ENCODE data around the gene PAQR8. TPM values are rescaled to one million over a fixed set of nuclear protein-coding genes. Genes with fewer than 3 reads are reported as not detected.

PAQR8 gene
- total RNA-seq, 1 experiment from 2014 or later, result 0.44 TPM

- Histone ChIP-seq H3K27me3 (ENCODE audit: low read length) (no peaks in the 10 kb centered on the region), H3K4me3 (ENCODE audit: low read length) (no peak overlapping the region), H3F3A (ENCODE audit: low read length, unreplicated experiment) (no peaks in the 10 kb centered on the region), H3K4me1 (ENCODE audit: insufficient read depth, low read length) (peaks cover 35% of the 10 kb centered on the region), H3K9ac (ENCODE audit: low read length) (no peak overlapping the region), H3K4me2 (ENCODE audit: low read length) (no peak overlapping the region), H3K36me3 (ENCODE audit: low read depth, low read length) (no peaks in the 10 kb centered on the region), H3K27ac (ENCODE audit: low read length) (no peak overlapping the region), H3K9me2 (replicated peaks; ENCODE audit: low read length) (no peaks in the 10 kb centered on the region), H3K79me2 (ENCODE audit: low read length) (no peaks in the 10 kb centered on the region), H3K9me3 (ENCODE audit: low read length) (no peaks in the 10 kb centered on the region), H4K20me1 (ENCODE audit: low read length) (no peaks in the 10 kb centered on the region), H2AFZ (ENCODE audit: low read length) (no peak overlapping the region)
- no TSS peak for BruUV-seq (replicated peaks)
- ChIA-PET POLR2A (ENCODE audit: unreplicated experiment) (no interaction called here), CTCF (no interaction called here)
- ATAC-seq (no peak), DNase-seq (no peak)
- intact Hi-C loops (cut with micrococcal nuclease), result no loop called here
- TF ChIP-seq CTCF (conservative IDR thresholded peaks at IDR 0.05; ENCODE audit: low read depth, low read length) (no peak), EZH2phosphoT487 (IDR thresholded peaks at IDR 0.05; ENCODE audit: borderline replicate concordance, low read length) (no peak), EZH2 (IDR thresholded peaks at IDR 0.05; ENCODE audit: low read length, unreplicated experiment) (no peak)
Measured at GRCh38 chr6:52341561-52342260, 20.2 kb upstream of the PAQR8 start.

- H3K27ac ChIP-seq (ENCODE audit: low read length), result no peak overlapping the region
- ChIA-PET CTCF (no interaction called here), POLR2A (ENCODE audit: unreplicated experiment) (no interaction called here)
Measured at GRCh38 chr6:52345311-52345710, 16.6 kb upstream of the PAQR8 start.

More at GRCh38 chr6:52345311-52345710, 16.6 kb upstream of the PAQR8 start:
- no peak overlapping the region for H3K4me2 ChIP-seq (ENCODE audit: low read length)
- DNase-seq (no peak), ATAC-seq (no peak)
- no peaks in the 10 kb centered on the region for H3F3A ChIP-seq (ENCODE audit: low read length, unreplicated experiment)
- no peak overlapping the region for H2AFZ ChIP-seq (ENCODE audit: low read length)
- H3K4me1 ChIP-seq (ENCODE audit: insufficient read depth, low read length), result peaks cover 18% of the 10 kb centered on the region
- H3K9me3 ChIP-seq (ENCODE audit: low read length), result no peaks in the 10 kb centered on the region
- no peak overlapping the region for H3K4me3 ChIP-seq (ENCODE audit: low read length)
- no peaks in the 10 kb centered on the region for H4K20me1 ChIP-seq (ENCODE audit: low read length)
- no peaks in the 10 kb centered on the region for H3K36me3 ChIP-seq (ENCODE audit: low read depth, low read length)
- H3K9ac ChIP-seq (ENCODE audit: low read length), result no peak overlapping the region
- no TSS peak for BruUV-seq (replicated peaks)
- TF ChIP-seq EZH2phosphoT487 (IDR thresholded peaks at IDR 0.05; ENCODE audit: borderline replicate concordance, low read length) (no peak), CTCF (conservative IDR thresholded peaks at IDR 0.05; ENCODE audit: low read depth, low read length) (no peak), EZH2 (IDR thresholded peaks at IDR 0.05; ENCODE audit: low read length, unreplicated experiment) (no peak)
- H3K79me2 ChIP-seq (ENCODE audit: low read length), result no peaks in the 10 kb centered on the region
- H3K9me2 ChIP-seq (replicated peaks; ENCODE audit: low read length), result no peaks in the 10 kb centered on the region
- no peaks in the 10 kb centered on the region for H3K27me3 ChIP-seq (ENCODE audit: low read length)
- intact Hi-C loops (cut with micrococcal nuclease), result no loop called here

Measured in PC-3 (cell line).